LNCaP clone FGC (cell line): Measurements from ENCODE around the gene SDHAF2.
"Not testable (repeated sequence)": the region's sequence is repeated elsewhere in the genome, so short reads cannot be mapped to it uniquely, and the experiment has no call there.

Source experiments
- DNase-seq: peaks from one replicate; pipeline ENCODE4 v3.0.0-alpha.2; 2011; ENCODE audit warnings: low read depth
- H3K4me3 ChIP-seq: 2 replicates; pipeline ENCODE4 v1.5.1; 2011; ENCODE audit warnings: mild to moderate bottlenecking, low read depth, low read length, control low read depth
- TF ChIP-seq, protein P1 (sequence below): IDR thresholded peaks from 2 replicates; pipeline ENCODE4 v1.5.1; 2012; ENCODE audit warnings: mild to moderate bottlenecking; ENCODE audit not compliant: control insufficient read depth, insufficient read depth; ENCODE audit errors: extremely low read depth

Gene SDHAF2

DNA sequence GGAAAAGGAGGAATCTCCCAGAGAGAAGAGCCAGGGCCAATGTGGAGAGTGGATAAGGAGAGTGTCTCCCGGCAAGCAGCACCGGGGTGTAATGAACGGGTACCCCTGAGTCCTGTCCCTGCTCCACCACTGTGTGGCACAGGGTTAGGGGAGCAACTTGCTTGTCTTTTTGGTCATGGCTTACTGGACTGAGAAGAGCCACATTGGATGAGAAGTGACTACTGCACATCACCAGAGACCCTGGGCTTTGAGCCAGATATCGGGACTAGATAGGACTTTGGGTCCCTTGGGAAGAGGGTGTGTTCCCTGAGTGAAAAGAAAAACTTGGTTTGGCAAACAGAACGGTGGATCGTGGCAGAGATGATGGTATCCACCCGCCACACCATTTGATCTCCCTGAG lies 24.6 kb downstream of the SDHAF2 start:
- H3K4me3 ChIP-seq = no peak overlapping the region
- DNase-seq = no peak
- TF ChIP-seq, protein P1, sequence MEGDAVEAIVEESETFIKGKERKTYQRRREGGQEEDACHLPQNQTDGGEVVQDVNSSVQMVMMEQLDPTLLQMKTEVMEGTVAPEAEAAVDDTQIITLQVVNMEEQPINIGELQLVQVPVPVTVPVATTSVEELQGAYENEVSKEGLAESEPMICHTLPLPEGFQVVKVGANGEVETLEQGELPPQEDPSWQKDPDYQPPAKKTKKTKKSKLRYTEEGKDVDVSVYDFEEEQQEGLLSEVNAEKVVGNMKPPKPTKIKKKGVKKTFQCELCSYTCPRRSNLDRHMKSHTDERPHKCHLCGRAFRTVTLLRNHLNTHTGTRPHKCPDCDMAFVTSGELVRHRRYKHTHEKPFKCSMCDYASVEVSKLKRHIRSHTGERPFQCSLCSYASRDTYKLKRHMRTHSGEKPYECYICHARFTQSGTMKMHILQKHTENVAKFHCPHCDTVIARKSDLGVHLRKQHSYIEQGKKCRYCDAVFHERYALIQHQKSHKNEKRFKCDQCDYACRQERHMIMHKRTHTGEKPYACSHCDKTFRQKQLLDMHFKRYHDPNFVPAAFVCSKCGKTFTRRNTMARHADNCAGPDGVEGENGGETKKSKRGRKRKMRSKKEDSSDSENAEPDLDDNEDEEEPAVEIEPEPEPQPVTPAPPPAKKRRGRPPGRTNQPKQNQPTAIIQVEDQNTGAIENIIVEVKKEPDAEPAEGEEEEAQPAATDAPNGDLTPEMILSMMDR = no peak

DNA sequence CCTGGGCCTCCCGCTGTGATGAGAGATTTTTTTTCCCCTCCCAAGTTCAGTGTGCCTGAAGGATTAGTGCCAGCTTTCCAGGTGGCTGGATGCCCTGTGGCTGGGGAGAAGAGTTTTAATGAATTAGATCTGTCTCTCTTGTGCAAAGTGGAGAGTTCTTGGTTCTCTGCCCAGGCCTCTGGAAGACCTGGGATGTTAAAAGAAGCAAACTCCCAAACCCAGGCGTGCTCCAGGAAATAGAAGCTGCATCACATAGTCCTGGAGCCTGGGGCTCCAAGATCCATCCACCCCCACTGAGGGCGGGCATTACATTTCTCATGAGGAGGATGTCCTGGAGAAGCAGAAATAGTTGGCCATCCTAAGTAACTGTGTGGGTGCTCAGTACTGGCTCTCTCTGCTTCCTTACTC lies 30.6 kb downstream of the SDHAF2 start:
- DNase-seq = peak; percentile 73
- TF ChIP-seq, protein P1 = no peak
- no peak overlapping the region for H3K4me3 ChIP-seq

DNA sequence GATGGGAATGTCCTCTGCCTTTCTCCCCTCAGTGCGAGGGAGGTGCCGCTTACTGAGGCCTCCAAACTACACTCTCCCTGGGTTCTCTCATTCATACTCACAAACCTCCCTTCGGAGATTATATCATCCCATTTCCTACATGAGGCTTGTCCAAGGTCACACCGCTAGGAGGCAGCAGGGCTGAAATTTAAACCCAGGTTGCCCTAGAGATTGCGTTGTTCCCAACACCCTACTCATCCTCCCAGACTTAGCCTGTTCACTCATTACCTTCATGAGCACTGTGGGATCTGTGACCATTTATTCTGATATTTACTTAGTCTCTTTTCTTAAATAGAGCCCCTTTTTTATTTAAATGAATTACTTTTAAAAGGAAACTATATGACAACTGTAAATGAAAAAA lies 31.1 kb downstream of the SDHAF2 start:
- TF ChIP-seq, protein P1 = peak; percentile 4; the same call in 1 of the 2 replicates
- no peak overlapping the region for H3K4me3 ChIP-seq
- DNase-seq = no peak

DNA sequence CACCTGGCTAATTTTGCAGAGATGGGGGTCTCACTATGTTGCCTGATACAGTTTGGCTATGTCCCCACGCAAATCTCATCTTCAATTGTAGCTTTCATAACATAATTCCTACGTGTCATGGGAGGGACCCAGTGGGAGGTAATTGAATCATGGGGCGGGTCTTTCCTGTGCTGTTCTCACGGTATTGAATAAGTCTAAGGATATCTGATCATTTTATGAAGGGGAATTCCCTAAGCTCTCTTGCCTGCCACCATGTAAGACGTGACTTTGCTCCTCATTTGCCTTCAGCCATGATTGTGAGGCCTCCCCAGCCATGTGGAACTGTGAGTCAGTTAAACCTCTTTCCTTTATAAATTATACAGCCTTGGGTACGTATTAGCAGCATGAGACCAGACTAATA lies 37.7 kb downstream of the SDHAF2 start:
- not testable (repeated sequence) for DNase-seq

DNA sequence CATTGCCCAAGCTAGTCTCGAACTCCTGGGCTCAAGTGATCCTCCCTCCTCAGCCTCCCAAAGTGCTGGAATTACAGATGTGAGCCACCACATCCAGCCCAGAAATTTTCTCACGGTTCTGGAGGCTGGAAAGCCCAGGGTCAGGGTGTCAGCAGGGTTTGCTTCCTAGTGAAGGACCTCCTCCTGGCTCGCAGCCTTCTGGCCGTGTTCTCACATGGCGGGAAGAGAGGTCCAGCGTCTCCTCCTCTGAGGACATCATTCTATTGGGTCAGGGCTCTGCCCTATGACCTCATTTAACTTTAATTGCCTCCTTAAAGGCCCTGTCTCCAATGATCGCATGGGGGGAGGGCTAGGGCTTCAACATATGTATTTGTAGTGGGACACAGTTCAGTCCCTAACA lies 38.1 kb downstream of the SDHAF2 start:
- H3K4me3 ChIP-seq = no peak overlapping the region
- TF ChIP-seq, protein P1 = no peak
- DNase-seq = no peak

More for the DNA sequence above, 37.7 kb downstream of the SDHAF2 start:
- not testable (repeated sequence) for H3K4me3 ChIP-seq

DNA sequence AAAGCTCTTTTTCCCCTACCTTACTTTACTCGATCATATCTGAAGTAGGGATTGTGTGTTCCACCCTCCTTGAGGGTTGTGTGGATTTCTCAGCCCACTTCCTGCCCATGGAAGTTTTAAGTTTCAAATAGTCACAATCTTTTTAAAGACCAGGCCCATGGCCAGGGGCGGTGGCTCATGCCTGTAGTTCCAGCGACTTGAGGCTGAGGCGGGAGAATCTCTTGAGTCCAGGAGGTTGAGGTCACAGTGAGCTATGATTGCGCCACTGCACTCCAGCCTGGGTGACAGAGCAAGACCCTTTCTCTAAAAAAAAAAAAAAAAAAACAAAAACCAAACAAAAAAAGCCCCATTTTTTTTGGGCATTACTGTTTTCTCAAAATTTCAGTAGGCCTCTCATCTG lies 42.4 kb downstream of the SDHAF2 start:
- TF ChIP-seq, protein P1 = no peak
- DNase-seq = no peak
- no peak overlapping the region for H3K4me3 ChIP-seq

DNA sequence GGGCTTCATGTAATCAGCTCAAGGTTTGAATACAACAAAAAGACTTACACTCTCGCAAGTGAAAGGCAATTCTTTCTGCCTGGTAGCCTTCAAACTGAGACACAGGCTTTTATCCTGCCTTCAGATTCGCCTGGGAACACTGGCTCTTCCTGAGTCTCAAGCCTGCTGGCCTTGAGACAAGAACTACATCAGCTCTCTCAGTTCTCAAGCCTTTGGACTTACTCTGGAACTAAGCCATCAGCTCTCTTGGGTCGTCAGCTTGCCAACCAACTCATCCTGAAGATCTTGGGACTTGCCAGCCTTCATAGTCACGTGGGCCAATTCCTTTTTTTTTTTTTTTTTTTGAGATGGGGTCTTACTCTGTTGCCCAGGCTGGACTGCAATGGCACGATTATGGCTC lies 42.9 kb downstream of the SDHAF2 start:
- H3K4me3 ChIP-seq = no peak overlapping the region
- TF ChIP-seq, protein P1 = no peak
- DNase-seq = peak; percentile 91
